Activated CD4-positive, alpha-beta T cell treated with anti-CD3 and anti-CD28 coated beads for 1 hour (primary cell): Measurements from ENCODE around the gene GRIN1.

Experiments used
- DNase-seq: peaks from one replicate; pipeline ENCODE4 v3.0.0-alpha.2; 2020

Gene GRIN1

DNA sequence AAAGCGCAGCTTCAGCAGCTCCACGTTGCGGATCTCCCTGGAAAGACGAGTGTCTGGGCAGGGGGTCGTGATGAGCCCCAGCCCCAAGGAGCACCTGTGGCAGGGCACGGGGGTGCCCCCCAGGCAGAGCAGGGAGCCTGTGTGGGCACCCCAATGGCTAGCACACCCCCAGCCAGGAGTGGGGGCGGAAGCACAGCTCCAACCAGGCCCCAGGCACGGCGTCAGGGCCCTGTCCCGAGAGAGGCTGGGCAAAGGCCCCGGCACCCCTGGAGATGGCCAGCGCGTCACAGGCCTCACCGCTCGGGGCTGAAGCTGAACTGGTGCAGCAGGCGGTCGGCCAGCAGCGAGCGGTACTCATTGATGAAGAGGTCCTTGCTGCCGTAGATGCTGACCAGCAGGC is 41.5 kb downstream of the GRIN1 start:
- no peak for DNase-seq

DNA sequence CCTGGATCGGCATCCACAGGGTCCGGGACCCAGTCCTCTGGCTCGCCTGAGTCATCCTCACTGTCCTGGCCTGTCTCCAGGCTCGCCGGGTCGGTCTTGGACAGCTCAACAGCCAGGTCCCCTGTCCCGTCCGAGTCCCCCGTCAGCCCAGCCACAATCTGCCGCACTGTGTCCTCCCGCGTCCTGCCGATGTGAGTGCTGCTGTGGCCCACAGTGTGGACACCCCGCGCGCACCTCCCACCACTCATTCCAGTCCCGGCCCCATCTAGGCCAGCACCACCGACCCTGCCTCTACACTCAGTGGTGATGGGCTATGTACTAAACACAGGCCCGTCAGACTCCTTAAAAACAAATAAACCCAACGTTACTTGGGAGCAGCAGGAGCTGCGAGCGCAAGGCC is 42.7 kb downstream of the GRIN1 start:
- no peak for DNase-seq

DNA sequence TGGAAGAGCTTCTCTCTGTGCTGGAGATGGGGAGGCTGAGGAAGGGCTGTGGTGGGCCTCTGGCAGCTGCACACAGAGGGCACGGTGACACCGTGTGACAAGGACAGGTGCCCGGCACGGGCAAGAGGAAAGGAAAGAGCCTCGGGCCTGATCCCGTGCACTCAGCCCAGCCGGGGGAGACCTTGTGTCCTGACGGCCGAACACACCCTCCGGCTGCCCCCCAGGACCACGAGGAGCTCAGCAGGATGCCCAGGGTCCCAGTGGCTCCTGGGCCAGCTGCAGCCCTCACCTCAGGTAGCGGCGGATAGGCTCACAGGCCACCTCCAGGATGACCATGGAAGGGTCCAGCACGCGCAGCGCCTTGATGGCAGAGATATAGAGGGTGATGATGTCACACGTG is 43.9 kb downstream of the GRIN1 start:
- no peak for DNase-seq

DNA sequence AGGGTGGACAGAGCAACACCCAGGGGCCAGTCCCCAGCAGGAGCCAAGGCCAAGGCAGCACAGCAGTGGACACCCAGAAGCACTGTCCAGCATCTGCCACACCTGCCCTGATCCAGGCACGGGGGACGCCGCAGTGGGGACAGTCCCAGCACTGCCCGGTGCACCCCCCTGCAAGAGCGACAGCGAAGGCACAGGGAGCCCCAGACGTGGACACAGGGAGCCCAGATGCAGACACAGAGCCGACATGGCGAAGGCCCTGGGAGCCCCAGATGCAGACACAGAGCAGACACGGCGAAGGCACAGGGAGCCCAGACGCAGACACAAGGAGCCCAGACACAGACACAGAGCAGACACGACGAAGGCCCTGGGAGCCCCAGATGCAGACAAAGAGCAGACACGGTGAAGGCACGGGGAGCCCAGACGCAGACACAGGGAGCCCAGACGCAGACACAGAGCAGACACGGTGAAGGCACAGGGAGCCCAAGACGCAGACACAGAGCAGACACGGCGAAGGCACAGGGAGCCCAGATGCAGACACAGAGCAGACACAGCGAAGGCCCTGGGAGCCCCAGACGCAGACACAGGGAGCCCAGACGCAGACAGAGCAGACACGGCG is 45.1 kb downstream of the GRIN1 start:
- no peak for DNase-seq

DNA sequence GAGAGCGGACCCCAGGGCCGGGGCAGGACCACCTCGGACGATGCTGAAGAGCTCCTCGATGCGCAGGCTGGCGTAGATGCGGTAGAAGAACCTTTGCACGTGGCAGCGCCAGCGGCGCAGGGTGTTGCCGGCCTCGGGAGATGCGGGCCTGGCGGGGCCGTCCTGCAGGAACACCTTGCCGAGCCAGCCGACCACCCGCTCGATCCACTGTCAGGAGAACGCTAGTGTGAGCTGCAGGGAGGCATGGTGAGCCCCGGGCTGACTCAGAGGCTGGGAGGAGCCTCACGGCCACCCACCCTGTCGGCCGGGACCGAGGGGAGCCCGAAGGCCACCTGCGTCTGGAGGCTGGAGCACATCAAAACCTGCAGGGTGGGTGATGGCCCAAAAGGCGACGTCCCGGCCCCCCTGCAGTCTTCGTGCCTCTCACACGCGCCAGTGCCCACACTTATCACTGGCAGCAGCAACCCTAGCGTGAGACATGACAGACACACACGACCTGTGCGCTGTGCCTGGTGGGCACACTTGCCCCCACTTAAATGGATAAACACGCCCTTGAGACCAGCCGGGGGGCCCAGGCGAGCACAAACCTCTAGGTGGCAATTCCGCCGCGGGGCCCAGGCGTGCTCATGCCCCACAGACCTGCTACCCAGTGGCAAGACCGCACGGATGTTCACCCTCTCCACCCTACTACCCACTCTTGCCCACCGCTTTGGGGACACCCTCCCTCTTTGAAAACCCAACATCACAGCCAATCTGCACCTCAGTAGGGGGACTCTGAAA is 46.1 kb downstream of the GRIN1 start:
- no peak for DNase-seq

DNA sequence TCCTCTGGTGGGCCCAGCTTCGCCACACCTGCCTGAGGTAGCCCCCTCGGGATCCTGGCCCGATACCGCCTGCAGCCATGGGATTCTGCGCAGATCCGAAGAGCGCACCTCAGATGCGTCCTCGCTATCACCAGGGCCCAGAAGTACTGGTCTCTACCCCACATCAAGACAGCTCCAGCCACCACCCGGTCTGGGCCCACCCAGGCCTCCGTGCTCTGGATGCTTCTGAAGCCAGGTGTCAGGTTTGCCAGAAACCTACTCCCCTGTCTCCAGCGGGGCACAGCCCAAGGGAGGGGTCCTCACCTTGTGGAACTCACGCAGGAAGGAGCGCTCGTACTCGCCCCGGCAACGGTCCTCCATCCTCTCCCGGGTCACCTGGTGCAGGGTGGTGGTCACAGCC is 47.0 kb downstream of the GRIN1 start:
- no peak for DNase-seq

DNA sequence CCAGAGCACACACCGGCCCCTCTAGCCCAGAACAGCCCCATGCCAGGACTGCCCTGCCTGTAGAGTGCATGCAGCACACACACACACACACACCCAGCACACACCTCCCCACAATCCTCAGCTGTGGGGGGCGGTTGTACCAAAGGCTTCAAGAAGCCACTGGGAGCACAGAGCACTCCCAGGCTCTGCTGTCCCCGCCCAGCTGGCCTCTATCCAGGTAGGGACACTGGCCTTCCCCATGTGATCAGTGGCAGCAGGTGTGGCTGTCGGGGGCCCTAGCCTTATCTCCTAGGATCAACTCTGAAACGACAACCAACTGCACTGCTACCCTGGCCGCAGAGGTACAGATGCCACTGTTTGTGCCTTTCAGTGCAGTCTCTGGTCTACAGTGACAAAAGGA is 47.4 kb downstream of the GRIN1 start:
- DNase-seq: no peak

DNA sequence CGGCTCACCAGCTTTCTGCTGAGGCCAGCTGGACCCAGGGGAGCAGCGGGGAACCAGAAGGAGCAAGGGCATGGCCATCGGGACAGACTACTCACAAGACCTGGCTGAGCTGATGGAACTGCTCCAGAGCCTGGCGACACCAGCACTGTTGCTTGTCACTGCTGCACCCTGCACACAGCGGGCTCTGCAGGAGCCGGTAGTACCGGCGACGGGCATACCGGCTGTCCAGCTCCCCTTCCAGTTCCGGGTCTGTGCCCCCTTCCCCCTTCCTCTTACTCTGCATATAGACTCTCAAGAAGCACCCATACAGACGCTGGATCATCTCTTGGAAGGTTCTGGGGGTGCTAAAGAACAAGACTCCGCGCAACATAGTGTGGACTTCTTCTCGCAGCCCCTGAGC is 48.4 kb downstream of the GRIN1 start:
- no peak for DNase-seq

DNA sequence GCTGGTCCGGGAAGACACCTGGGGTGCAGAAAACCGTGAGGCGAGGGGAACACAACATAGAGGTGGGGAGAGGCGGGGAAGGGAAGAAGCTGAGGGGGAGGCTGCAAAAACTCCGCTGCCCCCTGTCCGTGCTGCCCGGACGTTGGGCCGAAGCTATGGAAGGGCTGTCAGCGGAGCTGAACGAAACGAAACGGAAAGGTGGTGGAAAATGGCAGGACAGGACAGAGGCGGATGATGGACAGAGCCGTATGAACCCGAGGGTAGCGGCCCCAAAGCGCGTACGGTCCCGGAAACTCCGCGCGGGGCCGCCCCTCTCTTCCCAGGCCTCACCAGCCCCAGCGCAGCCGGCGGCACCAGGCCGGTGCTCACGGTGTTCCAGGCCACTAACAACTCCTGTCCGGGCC is 49.1 kb downstream of the GRIN1 start:
- DNase-seq: no peak

DNA sequence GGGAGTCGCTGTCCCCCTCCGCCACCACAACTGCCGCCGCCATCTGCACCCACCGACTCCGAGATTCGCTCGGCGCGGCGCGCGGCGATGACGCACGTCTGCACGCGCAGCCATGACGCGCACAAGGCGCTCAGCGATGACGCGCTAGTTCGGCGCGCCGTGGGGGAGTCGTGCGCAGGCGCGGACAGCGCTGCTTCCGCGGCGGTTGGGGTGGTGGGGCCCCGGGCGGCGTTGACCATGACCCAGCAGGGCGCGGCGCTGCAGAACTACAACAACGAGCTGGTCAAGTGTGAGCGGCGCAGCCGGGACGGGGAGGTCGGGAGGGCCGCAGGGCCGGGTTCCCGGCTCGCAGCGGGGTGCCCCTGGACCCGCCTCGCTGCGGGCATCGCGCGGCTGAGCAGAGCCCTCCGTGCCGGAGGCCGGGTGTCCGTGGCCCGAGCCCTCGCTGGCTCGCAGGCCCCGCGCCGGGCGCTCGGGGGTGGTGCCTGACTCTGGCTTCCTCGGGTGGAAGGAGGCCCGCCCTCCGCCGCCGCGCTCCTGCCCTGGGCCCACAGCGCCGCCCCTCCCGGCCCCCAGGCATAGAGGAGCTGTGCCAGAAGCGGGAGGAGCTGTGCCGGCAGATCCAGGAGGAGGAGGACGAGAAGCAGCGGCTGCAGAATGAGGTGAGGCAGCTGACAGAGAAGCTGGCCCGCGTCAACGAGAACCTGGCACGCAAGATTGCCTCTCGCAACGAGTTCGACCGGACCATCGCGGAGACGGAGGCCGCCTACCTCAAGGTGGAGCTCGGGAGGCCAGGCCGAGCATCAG is 49.7 kb downstream of the GRIN1 start, which contains the start of the genes ANAPC2 and SSNA1:
Gene ANAPC2, minus strand, starts transcription at position 71 of the 807 bp plus-strand sequence. Its CDS starts 28 bp downstream, at position 43.
Gene SSNA1, plus strand, starts transcription at position 187 of the 807 bp plus-strand sequence. Its CDS starts 51 bp downstream, at position 238.
- DNase-seq: peak; percentile 92

DNA sequence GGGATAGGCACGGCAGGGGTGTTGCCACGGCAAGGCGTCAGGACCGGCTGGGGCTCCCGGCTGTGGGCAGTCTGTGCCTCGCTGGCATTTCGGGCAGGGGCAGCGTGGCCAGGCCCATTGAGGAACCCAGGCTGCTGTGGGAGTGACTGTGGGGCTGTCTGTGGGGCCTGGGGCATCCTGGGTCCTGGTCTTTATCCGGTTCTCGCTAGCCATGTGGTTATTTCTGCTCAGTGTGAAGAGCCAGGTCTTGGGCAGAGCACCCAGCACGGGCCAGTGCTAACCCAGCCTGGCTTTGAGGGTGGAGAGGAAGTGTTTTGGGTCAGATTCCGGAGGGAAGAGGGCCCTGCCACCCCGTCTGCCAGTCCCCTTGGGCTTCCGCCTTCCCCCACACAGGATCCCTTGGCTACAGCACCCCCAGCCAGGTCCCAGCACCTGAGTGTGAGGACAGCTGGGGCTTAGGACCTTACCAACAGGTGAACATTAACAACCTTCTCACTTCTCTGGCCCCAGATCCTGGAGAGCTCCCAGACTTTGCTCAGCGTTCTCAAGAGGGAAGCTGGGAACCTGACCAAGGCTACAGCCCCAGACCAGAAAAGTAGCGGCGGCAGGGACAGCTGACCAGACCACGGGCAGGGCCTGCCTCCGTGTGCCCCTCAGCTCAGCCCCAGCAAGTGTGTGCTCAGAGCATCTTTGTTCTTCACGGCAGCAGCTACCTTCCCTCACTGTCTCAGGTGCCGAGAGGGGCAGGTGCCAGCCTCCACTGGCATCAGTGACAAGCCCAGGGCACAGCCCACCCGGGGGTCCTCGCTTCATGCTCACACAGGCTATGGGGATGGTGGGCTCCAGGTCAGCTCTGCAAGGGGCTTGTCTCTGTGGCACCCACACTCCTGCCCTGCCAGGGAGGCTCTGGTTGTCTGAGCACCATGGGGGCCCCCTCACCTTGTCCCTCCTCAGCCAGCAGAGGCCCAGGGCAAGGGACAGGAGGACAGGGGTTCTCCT is 50.6 kb downstream of the GRIN1 start:
- no peak for DNase-seq

DNA sequence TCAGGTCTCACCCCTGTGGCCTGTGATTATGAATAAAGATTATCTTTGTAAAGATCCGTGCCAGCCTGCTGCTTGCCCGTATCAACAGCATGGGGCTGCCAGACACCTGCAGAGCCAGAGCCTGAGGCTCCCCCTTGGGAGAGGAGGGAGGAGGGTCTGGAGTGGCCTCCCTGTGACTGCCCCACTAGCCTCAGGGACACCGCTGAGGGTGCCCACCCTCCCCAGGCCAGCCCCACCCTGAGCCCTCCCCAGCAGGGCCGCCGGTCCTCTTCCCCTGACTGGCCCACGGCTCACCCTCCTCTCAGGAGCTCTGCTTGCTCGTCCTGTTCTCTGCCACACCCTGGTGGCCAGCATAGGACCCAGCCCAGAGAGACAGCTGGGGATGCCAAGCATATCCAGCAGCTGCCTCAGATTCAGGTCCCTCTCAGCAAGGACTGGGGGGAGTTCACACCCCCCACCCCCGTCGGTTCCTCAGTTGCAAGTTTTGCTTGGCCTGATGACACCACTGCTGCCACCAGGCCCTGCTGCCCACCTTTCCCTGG is 51.4 kb downstream of the GRIN1 start:
- no peak for DNase-seq

DNA sequence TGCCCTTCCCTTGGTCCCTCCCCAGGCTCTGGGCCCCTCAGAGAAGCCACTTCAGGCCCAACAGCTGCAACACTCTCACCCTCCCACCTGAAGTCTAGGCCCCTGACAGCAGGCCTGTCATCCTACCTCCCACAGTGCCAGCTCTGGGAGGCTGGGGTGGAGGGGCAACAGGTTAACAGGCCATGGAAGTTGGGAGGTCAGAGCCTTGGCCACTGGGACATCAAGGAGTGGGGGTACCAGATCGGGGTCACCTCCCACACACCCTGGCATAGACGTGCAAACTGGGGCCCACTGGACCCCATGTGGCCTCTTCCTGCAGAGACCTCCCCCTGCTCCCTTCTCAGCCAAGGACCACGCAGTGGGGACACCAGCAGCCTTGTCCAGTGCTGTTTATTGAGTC is 52.3 kb downstream of the GRIN1 start:
- no peak for DNase-seq

DNA sequence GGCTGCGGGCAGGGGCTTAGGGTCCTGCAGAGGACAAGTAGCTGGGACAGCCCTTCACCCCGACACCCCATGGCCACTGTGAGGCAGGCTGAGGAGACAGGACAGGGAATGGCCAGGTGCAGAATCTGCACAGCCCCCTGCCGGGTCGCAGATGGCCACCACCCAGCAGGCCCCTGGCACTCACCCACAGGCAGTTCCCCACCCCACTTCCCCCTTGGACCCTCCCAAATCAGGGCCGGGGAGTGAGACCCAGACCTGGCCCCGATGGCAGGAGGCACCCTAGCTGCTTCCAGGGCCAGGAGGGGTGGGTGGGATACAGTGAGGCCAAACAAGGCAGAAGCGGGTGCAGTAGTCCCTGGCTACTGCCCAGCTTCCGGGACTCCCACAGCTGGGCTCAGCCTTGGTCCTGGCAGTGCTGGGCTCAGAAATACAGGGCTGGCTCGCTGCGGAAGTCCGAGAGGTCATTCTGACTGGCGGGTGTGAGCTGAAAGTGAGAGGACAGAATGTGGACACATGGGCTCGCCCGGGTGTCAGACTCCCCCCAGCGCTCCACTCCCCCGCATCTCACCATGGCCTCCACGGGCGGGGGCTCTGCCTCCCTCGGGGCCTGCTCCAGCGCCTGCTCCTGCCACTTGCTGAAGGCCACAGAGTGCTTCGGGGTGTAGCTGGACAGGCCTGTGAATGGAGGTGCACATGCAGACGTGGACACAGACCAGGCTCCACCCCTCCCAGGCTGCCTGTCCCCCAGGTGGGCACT is 52.9 kb downstream of the GRIN1 start:
- DNase-seq: no peak

DNA sequence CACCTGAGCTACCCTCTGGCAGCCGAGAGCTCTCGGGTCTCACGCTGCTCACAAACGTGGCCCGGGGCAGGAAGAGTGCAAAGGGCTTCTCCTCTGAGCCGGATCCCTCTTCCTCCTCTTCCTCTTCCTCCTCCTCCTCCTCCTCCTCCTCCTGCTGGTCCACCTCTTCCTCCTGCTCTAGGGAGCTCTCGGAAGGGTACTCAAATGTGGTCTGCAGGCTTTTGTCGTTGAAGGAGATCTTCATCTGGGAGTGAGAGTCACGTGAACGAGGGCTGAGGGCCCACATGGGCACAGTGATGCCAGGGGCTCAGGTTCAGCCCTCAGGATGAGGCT is 53.5 kb downstream of the GRIN1 start:
- DNase-seq: no peak

DNA sequence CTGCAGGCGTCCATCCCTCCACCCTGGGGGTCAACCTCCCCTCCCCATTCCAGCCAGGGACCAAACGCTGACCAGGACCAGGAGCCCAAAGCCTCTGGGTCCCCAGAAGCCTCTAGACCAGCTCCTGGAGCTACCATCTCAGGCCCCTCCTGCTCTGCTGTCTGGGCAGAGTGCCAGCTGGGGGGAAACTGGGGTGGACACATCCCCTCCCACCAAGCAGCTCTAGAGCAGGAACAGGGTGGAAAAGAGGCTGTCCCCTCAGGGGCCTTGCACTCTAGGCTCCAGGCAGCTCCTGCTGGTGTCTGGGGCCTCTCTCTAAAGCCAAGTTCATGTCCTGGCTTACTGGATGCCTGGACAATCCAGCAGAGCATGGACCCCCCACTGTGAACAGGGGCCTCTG is 53.9 kb downstream of the GRIN1 start:
- DNase-seq: no peak

DNA sequence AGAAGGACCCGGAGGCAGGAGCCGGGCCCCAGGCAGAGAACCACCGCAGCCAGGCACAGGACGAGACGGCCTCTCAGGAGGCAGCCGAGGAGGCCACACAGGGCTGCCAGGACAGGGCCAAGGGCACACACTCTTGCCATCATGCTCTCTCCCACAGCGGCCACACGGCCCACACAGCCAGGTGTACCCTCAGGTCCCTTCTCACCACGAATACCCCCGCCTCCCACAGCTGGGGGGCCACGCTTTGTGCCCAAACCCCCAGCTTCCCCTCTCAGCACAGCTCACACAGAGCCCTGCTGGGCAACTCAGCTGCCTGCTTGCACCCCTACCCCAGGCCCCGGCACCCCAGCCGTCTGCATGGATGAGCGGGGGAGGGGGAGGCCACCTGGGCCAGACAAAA is 54.8 kb downstream of the GRIN1 start:
- no peak for DNase-seq

DNA sequence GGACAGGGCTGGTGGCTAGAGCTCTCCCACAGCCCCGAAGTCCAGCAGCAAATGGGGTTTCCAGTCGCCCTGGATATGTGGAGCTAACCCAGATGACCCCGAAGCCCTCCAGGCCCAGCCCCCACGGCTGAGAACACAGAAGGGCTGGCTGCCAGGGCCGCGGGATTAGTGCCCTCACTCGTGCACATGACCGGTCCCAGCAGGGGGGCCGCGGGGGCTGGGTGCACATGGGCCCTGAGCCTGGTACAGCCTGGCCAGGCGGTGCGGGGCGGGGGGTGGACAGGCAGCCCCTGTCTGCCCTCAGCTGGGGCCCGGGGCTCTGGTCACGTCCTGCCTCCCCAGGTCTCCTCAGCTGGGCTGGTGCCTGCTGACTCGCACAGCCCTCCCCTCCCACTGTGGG is 55.4 kb downstream of the GRIN1 start:
- no peak for DNase-seq

DNA sequence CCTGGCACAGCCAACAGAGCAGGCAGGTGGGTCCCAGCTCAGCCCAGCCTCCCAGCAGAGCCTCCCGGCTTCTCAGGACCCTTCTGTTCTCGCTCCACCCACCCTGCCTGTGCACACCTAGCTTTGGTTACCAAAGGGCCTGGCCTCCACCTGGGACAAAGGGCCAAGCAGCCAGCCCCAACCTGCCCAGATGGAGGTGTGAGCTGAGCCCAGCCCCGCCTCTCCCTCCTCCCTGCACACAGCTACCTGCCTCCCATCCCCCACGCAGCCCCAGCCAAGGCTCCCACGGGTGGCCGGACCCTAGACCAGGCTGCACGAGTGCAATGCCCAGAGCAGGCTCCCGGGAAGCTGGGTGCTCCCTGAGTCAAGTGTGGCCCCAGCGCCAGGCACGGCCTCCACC is 56.0 kb downstream of the GRIN1 start:
- no peak for DNase-seq

DNA sequence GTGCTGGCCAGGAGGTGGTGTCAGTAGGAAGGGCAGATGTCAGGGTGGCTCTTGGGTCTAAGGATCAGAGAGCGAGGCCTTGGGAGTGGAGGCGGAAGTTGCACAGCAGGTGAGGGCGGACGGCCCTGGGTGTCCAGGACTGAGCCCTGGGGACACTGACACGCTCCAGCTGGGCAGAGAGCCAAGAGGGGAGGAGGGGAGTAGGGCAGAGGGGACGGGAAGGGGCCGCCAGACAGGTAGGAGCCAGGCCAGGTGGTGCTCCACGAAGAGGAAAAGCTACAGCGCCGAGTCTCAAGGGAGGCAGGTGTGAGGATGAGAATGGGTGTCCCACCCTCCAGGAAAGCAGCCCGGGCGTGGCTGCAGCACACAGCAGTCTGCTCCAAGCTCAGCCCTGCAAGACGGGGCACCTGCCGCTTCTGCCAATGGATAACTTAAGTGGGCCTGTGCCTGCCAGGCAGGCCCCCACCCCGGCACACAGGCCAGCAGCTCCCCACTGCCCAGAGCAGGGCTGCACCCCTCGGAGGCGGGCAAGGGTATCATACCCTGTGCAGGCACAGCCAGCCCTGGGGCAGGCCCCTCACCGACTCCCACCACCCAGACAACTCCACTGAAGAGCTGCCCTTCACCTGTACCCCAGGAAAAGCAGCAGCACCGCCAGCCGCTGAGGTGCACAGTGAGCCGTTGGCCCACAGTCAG is 56.7 kb downstream of the GRIN1 start:
- no peak for DNase-seq
